HCT116 (cell line): ENCODE measurements around the gene CAPN1. TPM values are rescaled to one million over a fixed set of nuclear protein-coding genes. Genes with fewer than 3 reads are reported as not detected.

ENCODE experiments used
- ATAC-seq: fragments of 200-7000 bp; cut with Tn5 transposase; 2 replicates; pipeline ENCODE4 v1.9.1; 2020; ENCODE audit warnings: mild to moderate bottlenecking, moderate library complexity
- BruUV-seq: library from RNA; stranded (reverse); fragments of 400-500 nt; replicated peaks from 2 replicates; lab custom pipeline; 2021; lab: Mats Ljungman, UMichigan
- CTCF ChIA-PET: fragments of 300-600 bp; sonication (Branson Sonifier 250); formaldehyde crosslinking; loops from one replicate; lab custom pipeline; 2021; ENCODE audit warnings: antibody characterized with exemption; lab: Charles Lee
- POLR2A ChIA-PET: fragments of 300-600, 350-600 bp; sonication (Branson Sonifier 250); formaldehyde crosslinking; loops from one replicate; lab custom pipeline; 2021; ENCODE audit warnings: antibody characterized with exemption; lab: Charles Lee
- RAD21 ChIA-PET, 2 experiments: fragments of 300-600 bp; sonication (Branson Sonifier 250); formaldehyde crosslinking; loops; one replicate each; lab custom pipeline; 2023; ENCODE audit warnings: low total read pairs in 2 of 2; ENCODE audit not compliant: uncharacterized antibody in 2 of 2, unreplicated experiment in 2 of 2, low non-redundant PET in 1 of 2; lab: Charles Lee
- DNase-seq: peaks from one replicate; pipeline ENCODE4 v3.0.0-alpha.2; 2010; ENCODE audit warnings: low read depth, low spot score
- H2AFZ ChIP-seq: fragments of 200-600 bp; shearing (Covaris generic), sonication (generic); 2 replicates; pipeline ENCODE4 v1.6.1; 2017; ENCODE audit warnings: low read depth, mixed run types, mixed read lengths, antibody characterized with exemption, low read length; ENCODE audit not compliant: poor library complexity, severe bottlenecking
- H3K27ac ChIP-seq: 2 replicates; pipeline ENCODE4 v1.5.1; 2012; ENCODE audit warnings: low read depth, low read length
- H3K27me3 ChIP-seq: fragments of 200-600 bp; sonication (generic); 2 replicates; pipeline ENCODE4 v1.6.1; 2016; ENCODE audit warnings: mixed run types, low read length, mixed read lengths; ENCODE audit not compliant: insufficient read depth
- H3K36me3 ChIP-seq, 2 experiments: fragments of 200-500 bp in 1 of 2; fragments of 200-600 bp in 1 of 2; sonication (Bioruptor generic) in 1 of 2; sonication (generic) in 1 of 2; 2 replicates each; pipeline versions ENCODE4 v1.5.1 to v1.6.1; 2014 to 2016; ENCODE audit warnings: low read length in 2 of 2, inconsistent platforms in 1 of 2, mixed read lengths in 1 of 2, mixed run types in 1 of 2; ENCODE audit not compliant: insufficient read depth in 2 of 2, control insufficient read depth in 1 of 2
- H3K4me1 ChIP-seq, 2 experiments: fragments of 200-600 bp in 1 of 2; sonication (generic) in 1 of 2; 2 replicates each; pipeline versions ENCODE4 v1.5.1 to v1.6.1; 2012 to 2017; ENCODE audit warnings: low read length in 2 of 2, inconsistent platforms in 1 of 2, mild to moderate bottlenecking in 1 of 2, mixed read lengths in 1 of 2, mixed run types in 1 of 2, moderate library complexity in 1 of 2; ENCODE audit not compliant: insufficient read depth in 2 of 2, control insufficient read depth in 1 of 2
- H3K4me2 ChIP-seq: fragments of 200-600 bp; sonication (generic); 2 replicates; pipeline ENCODE4 v1.6.1; 2017; ENCODE audit warnings: mixed run types, low read length, mixed read lengths
- H3K4me3 ChIP-seq, 2 experiments: fragments of 200-600 bp in 1 of 2; sonication (generic) in 1 of 2; replicated peaks in 1 of 2; 2 replicates each; pipeline ENCODE4 v1.5.1; 2011 to 2016; ENCODE audit warnings: low read length in 2 of 2, control low read depth in 1 of 2, low read depth in 1 of 2, mild to moderate bottlenecking in 1 of 2, mixed read lengths in 1 of 2, mixed run types in 1 of 2
- H3K79me2 ChIP-seq: fragments of 200-600 bp; sonication (generic); 2 replicates; pipeline ENCODE4 v1.6.1; 2017; ENCODE audit warnings: mild to moderate bottlenecking, mixed run types, low read length, moderate library complexity, mixed read lengths; ENCODE audit not compliant: insufficient read depth
- H3K9ac ChIP-seq: fragments of 200-600 bp; sonication (generic); 2 replicates; pipeline ENCODE4 v1.6.1; 2016; ENCODE audit warnings: low read length, mixed read lengths
- H3K9me2 ChIP-seq: fragments of 200-600 bp; sonication (generic), shearing (Covaris generic); 2 replicates; pipeline ENCODE4 v1.6.1; 2017; ENCODE audit warnings: mixed run types, mild to moderate bottlenecking, moderate library complexity; ENCODE audit not compliant: insufficient read depth
- H3K9me3 ChIP-seq, 2 experiments: fragments of 200-500 bp in 1 of 2; fragments of 200-600 bp in 1 of 2; sonication (Bioruptor generic) in 1 of 2; sonication (generic) in 1 of 2; 2 replicates each; pipeline ENCODE4 v1.6.1; 2014 to 2017; ENCODE audit warnings: low read length in 2 of 2, mixed read lengths in 2 of 2, inconsistent platforms in 1 of 2, low read depth in 1 of 2, mild to moderate bottlenecking in 1 of 2, mixed run types in 1 of 2, moderate library complexity in 1 of 2; ENCODE audit not compliant: control insufficient read depth in 1 of 2, insufficient read depth in 1 of 2
- H4K20me1 ChIP-seq: fragments of 200-600 bp; sonication (generic), shearing (Covaris generic); 2 replicates; pipeline ENCODE4 v1.6.1; 2017; ENCODE audit warnings: mixed run types, mild to moderate bottlenecking, moderate library complexity; ENCODE audit not compliant: insufficient read depth
- ATF3 ChIP-seq: IDR thresholded peaks from 2 replicates; pipeline ENCODE4 v1.6.1; 2012
- CTCF ChIP-seq, 3 experiments: fragments of 200-600 bp in 1 of 3; sonication (generic) in 1 of 3; IDR thresholded peaks in 2 of 3; conservative IDR thresholded peaks in 1 of 3; 2 replicates each; pipeline ENCODE4 v1.5.1; 2012 to 2017; ENCODE audit warnings: low read depth in 2 of 3, low read length in 2 of 3, antibody characterized with exemption in 1 of 3, borderline replicate concordance in 1 of 3, control low read depth in 1 of 3, mild to moderate bottlenecking in 1 of 3, mixed read lengths in 1 of 3, mixed run types in 1 of 3, moderate library complexity in 1 of 3; ENCODE audit not compliant: insufficient read depth in 1 of 3
- MAX ChIP-seq: IDR thresholded peaks from 2 replicates; pipeline ENCODE4 v1.6.1; 2012
- TCF7L2 ChIP-seq: IDR thresholded peaks from 2 replicates; pipeline ENCODE4 v1.7.0; 2011; ENCODE audit warnings: borderline replicate concordance, inconsistent platforms; ENCODE audit not compliant: insufficient read depth, insufficient read length; ENCODE audit errors: extremely low read depth
- ZBTB33 ChIP-seq: IDR thresholded peaks from 2 replicates; pipeline ENCODE4 v1.6.1; 2011; ENCODE audit warnings: mild to moderate bottlenecking, low read length, moderate library complexity; ENCODE audit not compliant: insufficient replicate concordance; ENCODE audit errors: extremely low read depth
- intact Hi-C: fragments of 100-400 bp; cut with micrococcal nuclease; formaldehyde crosslinking; loops from 2 replicates; pipeline ENCODE4 v1.10.0; 2022
- total RNA-seq: library from RNA; stranded (reverse); gene quantifications from one replicate; pipeline ENCODE4 v1.2.1, GENCODE V29; 2021; ENCODE audit not compliant: unreplicated experiment

The CAPN1 gene
- total RNA-seq, 1 experiment from 2014 or later, result 279 TPM

- TF ChIP-seq CTCF (IDR thresholded peaks at IDR 0.05 in 2 of 3, conservative IDR thresholded peaks at IDR 0.05 in 1 of 3; ENCODE audit: borderline replicate concordance in 1 of 3, insufficient read depth in 1 of 3, low read depth in 2 of 3, low read length in 2 of 3) (no peak), ATF3 (no peak)
Observed at GRCh38 chr11:65151331-65151899, 30.3 kb upstream of the CAPN1 start (continued).

- Histone ChIP-seq H3K4me3 (no peak overlapping the region), H3K4me2 (no peak overlapping the region), H3K4me1 (peaks cover 15 to 29% of the 10 kb centered on the region in 2 experiments), H4K20me1 (no peaks in the 10 kb centered on the region), H3K9ac (no peak overlapping the region), H3K27ac (no peak overlapping the region), H2AFZ (no peak overlapping the region), H3K36me3 (no peaks in the 10 kb centered on the region), H3K9me2 (no peaks in the 10 kb centered on the region), H3K9me3 (peaks cover 0 to 4% of the 10 kb centered on the region in 2 experiments; a peak in 1 of 4 replicates), H3K27me3 (no peaks in the 10 kb centered on the region), H3K79me2 (no peaks in the 10 kb centered on the region)
- TF ChIP-seq ZBTB33 (no peak), TCF7L2 (no peak), MAX (no peak)
- intact Hi-C loops, result no loop called here
- ATAC-seq (no peak), DNase-seq (no peak)
- POLR2A ChIA-PET, result no interaction called here
- CTCF ChIA-PET, result interaction anchor here (0.7 kb wide), 1 partner anchor 40 kb away, joined by 3 read pairs; the partner anchor contains the start of gene TM7SF2
- RAD21 ChIA-PET, result no interaction called here
- no TSS peak for BruUV-seq
Observed at GRCh38 chr11:65152122-65152521, 29.6 kb upstream of the CAPN1 start.
